HepG2 (cell line): ENCODE data around the gene SRCAP.

ENCODE experiments used
- CTCF ChIP-seq: sonication (generic); formaldehyde crosslinking; IDR thresholded peaks from 2 replicates; pipeline ENCODE4 v1.5.0; 2020; ENCODE audit warnings: mild to moderate bottlenecking, missing genetic modification reagents, moderate library complexity
- GTF2F1 ChIP-seq: fragments of 150-350 bp; IDR thresholded peaks from 2 replicates; pipeline ENCODE4 v1.6.1; 2014; ENCODE audit warnings: low read length
- NR2F2 ChIP-seq: IDR thresholded peaks from 2 replicates; pipeline ENCODE4 v1.6.1; 2012; ENCODE audit warnings: low read depth, inconsistent platforms, borderline replicate concordance
- POLR2A ChIP-seq, 2 experiments: IDR thresholded peaks; 2 replicates each; pipeline ENCODE4 v1.6.1; 2011; ENCODE audit warnings: low read depth in 2 of 2, low read length in 2 of 2, mild to moderate bottlenecking in 1 of 2, moderate library complexity in 1 of 2; ENCODE audit not compliant: insufficient read depth in 1 of 2
- RAD21 ChIP-seq: fragments of 450-650 bp; formaldehyde crosslinking; IDR thresholded peaks from 2 replicates; pipeline ENCODE4 v1.5.0; 2020; ENCODE audit warnings: mild to moderate bottlenecking
- TARDBP ChIP-seq: sonication (generic); formaldehyde crosslinking; IDR thresholded peaks from 2 replicates; pipeline ENCODE4 v1.8.0; 2022; ENCODE audit warnings: mild to moderate bottlenecking, missing genetic modification reagents
- ZBTB44 ChIP-seq: sonication (generic); formaldehyde crosslinking; IDR thresholded peaks from 2 replicates; pipeline ENCODE4 v1.4.0; 2020; ENCODE audit warnings: missing genetic modification reagents
- ZNF556 ChIP-seq: sonication (generic); formaldehyde crosslinking; IDR thresholded peaks from 2 replicates; pipeline ENCODE4 v1.4.0; 2020; ENCODE audit warnings: mild to moderate bottlenecking, missing genetic modification reagents, borderline replicate concordance
- TF ChIP-seq, protein P1 (sequence below): sonication (generic); formaldehyde crosslinking; IDR thresholded peaks from 2 replicates; pipeline ENCODE4 v1.4.0; 2020; ENCODE audit warnings: missing genetic modification reagents

DNA sequence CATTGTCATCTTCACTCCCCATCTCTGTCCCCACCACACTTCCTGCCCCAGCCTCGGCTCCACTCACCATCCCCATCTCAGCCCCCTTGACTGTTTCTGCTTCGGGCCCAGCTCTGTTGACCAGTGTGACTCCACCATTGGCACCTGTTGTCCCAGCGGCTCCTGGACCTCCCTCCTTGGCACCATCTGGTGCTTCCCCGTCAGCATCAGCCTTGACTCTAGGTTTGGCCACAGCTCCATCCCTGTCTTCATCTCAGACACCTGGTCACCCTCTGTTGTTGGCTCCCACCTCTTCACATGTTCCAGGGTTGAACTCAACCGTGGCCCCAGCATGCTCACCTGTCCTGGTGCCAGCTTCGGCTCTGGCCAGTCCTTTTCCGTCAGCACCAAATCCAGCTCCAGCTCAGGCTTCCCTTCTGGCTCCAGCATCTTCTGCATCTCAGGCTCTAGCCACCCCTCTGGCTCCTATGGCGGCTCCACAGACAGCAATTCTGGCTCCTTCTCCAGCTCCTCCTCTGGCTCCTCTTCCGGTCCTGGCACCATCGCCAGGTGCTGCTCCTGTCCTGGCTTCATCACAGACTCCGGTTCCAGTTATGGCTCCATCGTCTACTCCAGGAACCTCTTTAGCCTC, 24.9 kb downstream of the SRCAP start:
- TF ChIP-seq, protein P1, sequence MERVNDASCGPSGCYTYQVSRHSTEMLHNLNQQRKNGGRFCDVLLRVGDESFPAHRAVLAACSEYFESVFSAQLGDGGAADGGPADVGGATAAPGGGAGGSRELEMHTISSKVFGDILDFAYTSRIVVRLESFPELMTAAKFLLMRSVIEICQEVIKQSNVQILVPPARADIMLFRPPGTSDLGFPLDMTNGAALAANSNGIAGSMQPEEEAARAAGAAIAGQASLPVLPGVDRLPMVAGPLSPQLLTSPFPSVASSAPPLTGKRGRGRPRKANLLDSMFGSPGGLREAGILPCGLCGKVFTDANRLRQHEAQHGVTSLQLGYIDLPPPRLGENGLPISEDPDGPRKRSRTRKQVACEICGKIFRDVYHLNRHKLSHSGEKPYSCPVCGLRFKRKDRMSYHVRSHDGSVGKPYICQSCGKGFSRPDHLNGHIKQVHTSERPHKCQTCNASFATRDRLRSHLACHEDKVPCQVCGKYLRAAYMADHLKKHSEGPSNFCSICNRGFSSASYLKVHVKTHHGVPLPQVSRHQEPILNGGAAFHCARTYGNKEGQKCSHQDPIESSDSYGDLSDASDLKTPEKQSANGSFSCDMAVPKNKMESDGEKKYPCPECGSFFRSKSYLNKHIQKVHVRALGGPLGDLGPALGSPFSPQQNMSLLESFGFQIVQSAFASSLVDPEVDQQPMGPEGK (CRISPR knock-in tag): no peak
- TF ChIP-seq RAD21 (CRISPR knock-in tag) (no peak), POLR2A (IDR thresholded peaks at IDR 0.05; ENCODE audit: insufficient read depth in 1 of 2, low read depth in 2 of 2, low read length in 2 of 2) (no peak), GTF2F1 (no peak), ZBTB44 (no peak), ZNF556 (CRISPR knock-in tag) (no peak), NR2F2 (no peak), CTCF (CRISPR knock-in tag) (no peak), TARDBP (no peak)
